ENCODE data around the gene KIF3B.
"Not testable (repeated sequence)": the region's sequence is repeated elsewhere in the genome, so short reads cannot be mapped to it uniquely, and the experiment has no call there.

KIF3B gene

DNA sequence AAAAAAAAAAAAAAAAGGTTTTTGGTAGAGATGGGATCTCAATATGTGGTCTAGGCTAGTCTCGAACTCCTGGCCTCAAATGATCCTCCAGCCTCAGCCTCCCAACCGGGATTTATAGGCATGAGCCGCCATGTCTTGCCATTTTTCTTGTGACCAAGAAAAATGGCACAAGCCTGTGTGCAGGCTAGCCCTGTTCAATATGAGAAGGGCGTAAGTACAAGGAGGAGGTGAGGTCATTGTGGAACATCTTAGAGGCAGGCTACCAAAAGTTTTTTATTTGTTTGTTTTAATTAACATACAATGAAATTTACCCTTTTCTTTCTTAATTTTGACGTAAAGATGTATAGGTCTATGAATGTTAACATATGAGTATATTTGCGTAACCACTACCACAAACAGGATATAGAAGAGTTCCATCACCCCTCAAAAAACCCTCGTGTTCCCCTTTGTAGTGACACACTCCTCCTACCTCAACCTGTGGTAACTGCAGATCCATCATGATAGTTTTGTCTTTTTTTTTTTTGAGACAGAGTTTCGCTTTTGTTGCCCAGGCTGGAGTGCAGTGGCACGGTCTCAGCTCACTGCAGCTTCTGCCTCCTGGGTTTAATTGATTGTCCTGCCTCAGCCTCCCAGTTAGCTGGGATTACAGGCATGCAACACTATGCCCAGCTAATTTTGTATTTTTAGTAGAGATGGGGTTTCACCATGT is 28.3 kb upstream of the KIF3B start:
- peak; percentile 46 for DNase-seq

DNA sequence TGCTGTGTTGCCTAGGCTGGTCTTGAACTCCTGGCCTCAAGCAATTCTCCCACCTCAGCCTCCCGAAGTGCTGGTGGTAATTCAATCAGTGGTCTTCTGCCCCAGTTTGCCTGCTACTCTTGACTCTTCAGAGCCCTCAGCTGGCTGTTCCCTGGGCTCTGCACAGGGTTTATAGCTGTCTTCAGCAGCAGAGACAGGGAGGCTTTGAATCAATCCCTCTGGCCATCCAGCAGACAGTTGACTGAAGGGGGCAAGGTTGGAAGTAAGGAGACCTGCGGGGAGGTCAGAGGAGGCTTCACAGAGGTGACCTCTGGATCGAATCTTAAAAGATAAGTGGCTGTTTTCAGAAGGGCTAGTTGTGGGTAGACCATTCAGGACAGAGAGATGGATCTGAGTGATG is 26.0 kb upstream of the KIF3B start:
- DNase-seq: peak; percentile 22

DNA sequence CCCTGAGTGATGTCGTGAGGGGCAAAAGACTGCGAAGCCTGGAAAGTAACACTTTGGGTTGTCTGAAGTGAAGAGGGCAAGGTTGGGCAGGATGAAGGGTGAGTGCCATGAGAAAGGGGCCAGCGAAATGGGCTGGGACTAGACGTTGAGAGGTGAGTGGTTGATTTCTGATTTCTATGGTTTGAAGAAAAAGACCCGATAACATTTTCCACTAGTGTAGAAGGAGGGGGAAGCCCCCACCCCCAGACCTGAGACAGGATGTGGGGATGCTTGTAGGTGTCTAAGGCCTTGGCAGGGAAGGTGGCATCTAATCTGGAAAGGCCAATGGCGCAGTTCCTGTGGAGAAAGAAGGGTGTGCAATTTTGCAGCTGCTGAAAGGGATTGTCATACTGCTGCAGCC is 25.3 kb upstream of the KIF3B start:
- DNase-seq: peak; percentile 94

DNA sequence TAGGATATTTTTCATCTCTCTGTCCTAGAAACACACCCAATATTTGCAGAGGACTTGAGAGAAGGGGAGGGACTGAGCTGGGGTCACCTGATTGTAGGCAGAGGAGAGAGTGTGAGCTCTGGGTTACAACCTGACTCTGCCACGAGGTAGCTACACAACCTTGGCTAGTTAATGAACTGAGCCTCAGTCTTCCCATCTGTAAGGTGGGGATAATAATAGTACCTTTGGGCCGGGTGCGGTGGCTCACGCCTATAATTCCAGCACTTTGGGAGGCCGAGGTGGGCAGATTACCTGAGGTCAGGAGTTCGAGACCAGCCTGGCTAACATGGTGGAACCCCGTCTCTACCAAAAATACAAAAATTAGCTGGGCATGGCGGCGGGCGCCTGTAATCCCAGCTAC is 16.5 kb upstream of the KIF3B start:
- not testable (repeated sequence) for DNase-seq

DNA sequence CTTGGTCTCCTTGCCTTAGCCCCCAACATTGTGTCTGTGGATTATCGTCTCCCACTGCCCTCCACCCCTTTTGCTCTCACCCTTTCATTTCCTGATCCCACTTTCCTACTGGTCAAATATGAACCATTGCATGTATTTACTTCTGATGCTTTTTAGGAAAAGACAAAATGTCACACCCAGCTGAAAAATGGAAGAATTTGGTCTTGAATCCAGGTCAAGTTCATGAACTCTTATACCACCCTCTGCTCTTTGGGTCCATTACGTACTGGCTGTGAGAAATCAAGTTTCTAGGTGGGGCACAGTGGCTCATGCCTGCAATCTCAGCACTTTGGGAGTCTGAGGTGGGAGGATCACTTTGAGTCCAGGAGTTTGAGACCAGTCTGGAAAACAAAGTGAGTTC is 15.8 kb upstream of the KIF3B start:
- no peak for DNase-seq

DNA sequence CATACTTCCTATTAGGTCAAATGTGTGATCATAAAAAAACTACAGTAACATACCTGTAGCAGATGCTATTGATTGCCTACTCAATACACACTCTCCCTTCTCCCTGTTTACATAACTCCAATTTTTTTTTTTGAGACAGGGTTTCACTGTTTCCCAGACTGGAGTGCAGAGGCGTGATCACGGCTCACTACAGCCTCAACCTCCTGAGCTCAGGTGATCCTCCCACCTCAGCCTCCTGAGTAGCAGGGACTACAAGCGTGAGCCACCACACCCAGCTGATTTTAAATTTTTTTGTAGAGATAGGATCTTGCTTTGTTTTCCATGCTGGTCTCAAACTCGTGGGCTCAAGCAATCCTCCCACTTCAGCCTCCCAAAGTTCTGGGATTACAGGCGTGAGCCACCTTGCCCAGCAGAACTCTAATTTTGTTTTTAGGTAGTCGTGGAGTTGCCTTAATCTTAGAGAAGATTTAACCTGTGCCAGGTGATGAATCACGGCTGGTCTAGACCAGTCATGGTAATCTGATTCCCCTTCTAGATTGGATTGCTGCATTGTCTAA is 14.0 kb upstream of the KIF3B start:
- DNase-seq: no peak

DNA sequence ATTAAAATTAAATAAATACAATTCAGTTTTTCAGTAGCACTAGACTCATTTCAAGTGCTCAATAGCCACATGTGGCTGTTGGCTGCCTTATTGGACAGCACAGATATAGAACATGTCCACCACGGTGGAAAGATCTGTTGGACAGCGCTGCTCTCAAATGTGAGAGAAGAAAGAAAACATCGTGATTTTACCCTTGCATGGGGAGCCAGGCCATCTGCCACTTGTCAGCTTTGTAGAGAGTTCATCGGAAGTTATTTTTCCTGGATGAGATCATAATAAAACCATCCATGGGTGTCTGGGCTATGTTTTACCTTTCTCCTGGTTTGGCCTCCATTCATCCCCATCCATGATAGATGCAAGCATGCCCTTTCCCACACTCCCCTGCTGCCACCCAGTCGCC is 5.8 kb upstream of the KIF3B start:
- no peak for DNase-seq

DNA sequence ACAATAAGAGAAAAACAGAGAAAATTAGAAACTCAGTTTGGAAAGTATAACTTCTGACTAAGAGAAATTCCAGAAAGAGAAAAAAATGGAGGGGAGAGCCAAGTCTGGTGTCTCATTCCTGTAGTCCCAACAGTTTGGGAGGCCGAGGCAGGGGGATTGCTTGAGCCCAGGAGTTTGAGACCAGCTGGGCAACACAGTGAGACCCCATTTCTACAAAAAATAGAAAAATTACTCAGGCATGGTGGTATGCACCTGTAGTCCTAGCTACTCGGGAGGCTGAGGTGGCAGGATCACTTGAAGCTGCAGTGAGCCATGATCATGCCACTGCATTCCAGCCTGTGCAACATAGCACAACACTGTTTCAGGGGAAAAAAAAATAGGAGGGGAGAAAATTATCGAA is 3.1 kb upstream of the KIF3B start:
- DNase-seq: no peak

DNA sequence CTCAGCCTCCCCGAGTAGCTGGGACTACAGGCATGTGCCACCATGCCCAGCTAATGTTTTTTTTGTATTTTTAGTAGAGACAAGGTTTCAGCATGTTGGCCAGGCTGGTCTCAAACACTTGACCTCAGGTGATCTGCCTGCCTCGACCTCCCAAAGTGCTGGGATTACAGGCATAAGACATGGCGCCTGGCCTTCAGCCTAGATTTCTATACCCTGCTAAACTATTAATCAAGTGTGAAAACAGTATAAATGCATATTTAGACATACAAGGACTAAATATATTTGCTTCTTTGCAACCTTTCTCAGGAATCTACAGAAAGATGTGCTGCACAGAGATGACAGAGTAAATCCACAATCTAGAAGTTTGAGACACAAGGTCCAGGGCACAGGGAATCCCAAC is 2.3 kb upstream of the KIF3B start:
- DNase-seq: not testable (repeated sequence)

DNA sequence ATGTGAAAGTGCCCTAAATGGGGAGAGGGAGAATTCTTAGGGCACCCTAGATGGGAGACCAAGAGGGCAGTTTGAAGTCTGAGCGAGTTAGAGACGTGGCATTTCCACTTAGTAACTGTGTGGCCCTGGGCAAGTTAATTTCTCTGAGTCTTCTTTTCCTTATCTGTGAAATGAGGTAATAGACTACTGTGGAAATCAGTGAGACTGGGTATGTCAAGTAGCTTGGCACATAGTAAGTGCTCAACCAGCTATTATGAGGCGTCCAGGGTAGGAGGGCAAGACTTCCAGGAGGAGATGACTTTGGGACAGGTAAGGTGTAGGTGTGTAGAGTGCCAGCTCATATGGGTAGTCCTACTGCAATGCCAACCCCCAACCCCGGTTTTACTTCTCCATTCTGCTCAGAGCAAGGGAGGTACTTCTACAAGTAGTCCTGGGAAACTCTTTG is 770 bp downstream of the KIF3B start:
- DNase-seq: peak; percentile 30

DNA sequence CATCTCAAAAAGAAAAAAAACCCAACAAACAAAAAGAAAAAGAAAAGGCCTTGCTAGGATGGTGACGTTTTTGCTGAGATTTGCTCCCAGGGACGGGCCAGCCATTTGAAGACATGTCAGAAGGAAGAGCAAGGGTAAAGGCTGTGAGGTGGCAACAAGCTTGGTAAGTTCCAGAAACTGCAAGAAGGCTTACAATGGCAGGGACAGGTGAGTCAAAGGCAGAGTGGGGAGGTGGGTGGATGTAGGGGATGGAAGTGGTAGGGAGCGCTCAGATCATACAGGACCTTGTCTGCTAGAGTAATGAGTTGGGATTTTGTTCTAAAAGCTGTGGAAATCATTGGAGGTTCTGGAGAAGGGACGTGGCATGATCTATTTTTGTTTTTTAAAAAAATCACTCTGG is 4.3 kb downstream of the KIF3B start:
- DNase-seq: peak; percentile 40

DNA sequence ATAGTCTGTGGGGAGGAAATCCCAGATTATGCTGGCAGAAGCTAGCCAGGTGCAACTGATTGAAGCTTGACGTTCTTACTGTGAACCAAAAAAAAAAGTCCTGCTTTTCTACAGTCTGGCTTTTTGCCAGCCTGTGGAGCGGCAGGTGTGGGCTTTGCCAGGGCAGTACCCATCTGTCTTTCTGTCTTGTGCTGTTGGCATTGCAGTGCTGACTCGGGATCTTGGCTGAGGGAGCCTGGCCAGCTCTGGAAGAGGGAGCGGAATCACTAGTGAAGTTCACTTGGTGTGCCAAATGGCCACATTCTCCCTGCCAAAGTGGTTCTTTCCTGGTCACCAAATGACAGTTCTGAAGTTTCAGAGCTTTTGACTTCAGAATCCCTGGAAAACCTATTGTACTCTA is 5.0 kb downstream of the KIF3B start:
- no peak for DNase-seq

DNA sequence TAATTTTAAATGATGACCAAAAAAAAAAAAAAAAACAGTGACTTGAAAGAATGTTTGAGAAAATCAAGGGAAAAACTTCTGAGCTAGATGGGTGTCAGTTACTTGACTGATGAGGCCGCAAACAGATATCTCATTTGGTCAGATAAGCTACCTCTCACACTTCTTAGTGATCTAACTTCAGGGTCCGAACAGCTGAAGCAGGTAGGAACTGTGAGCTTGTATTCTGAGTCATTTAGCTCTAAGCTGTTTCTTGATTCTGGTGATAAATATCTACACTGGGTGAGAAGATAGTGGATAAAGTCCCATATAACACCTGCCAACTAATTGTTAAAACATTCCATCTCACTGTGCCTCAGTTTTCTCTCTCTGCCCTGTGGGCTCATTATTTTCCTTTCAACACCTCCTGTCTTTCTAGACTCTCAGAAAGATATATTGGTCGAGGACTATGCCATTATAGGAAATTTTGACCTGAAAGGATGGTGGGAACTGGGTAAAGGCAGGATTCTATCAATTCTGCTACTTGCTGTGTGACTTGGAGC is 7.7 kb downstream of the KIF3B start:
- peak; percentile 34 for DNase-seq

DNA sequence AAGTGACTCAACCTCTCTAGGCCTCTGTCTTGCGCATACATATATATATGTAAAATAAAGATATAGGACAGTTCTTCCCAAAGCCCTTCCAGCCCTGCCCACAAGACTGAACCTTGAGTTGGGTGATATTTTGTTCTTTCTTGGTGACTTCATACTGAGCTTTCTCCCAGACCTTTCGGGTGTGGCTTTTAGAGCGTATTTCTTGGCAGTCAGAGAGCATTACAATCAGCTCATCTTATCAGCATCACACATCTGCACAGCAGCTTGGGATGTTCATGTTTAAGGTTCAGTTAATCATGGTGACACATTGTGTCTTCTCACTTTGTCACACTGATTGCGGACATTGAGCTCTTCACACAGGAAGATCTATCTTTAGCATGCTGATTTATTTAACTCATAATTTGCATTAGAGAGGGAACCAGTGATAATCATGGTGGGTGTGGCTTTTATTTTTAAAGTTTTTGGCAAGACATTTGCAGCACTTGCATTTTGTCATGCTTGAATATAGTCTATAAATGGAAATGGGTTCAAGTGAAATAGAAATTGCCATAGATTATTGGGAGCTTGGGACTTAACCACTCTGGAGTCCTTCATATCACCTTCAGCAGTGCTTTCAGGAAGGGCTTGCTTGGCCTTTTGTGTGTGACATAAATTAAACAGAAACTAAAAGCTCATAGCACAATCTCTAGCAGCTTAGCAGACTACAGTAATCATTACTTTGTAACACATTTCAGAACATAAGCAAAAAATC is 8.3 kb downstream of the KIF3B start:
- peak; percentile 65 for DNase-seq

DNA sequence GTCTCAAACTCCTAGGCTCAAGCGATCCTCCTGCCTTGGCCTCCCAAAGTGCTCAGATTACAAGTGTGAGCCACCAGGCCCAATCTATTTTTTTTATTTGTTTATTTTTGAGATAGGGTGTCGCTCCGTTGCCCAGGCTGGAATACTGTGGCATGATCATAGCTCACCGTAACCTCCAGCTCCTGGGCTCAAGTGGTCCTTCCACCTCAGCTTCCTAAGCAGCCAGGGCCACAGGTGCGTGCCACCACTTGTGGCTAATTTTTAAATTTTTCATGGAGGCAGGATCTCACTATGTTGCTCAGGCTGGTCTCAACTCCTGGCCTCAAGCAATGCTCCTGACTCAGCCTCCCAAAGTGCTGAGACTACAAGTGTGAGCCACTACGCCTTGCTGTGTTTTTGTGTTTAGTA is 9.8 kb downstream of the KIF3B start:
- DNase-seq: no peak

DNA sequence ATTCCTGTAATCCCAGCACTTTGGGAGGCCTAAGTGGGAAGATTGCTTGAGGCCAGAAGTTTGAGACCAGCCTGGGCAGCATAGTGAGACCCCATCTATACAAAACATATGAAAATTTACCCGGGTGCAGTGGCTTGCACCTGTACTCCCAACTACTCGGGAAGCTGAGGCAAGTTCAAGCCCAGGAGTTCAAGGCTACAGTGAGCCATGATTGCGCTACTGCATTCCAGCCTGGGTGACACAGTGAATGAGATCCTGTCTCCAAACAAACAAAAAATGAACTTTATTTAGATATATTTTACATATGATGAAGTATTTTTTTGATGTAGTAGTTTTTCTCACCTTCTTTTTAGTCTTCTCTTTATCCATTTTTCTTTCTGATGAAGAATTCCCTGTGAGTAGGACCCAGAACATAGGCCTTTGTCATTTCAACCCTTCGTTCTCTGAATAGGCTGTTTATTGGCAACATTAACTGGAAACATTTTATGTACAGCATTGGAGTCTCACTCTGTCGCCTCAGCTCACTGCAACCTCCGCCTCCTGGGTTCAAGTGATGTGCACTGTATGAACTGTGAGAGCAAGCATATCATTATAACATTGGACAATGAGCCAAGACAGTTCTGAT is 10.9 kb downstream of the KIF3B start:
- DNase-seq: no peak

DNA sequence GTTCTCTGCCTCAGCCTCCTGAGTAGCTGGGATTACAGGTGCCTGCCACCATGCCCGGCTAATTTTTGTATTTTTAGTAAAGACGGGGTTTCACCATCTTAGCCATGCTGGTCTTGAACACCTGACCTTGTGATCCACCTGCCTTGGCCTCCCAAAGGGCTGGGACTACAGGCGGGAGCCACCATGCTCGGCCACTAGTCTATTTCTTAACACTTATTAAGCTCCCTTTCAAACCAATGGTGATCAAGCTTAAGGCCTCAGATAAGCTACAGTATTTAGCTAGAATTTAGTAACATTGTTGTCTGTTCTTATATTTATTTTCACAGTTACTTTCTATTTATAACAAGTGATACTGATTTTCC is 11.8 kb downstream of the KIF3B start:
- DNase-seq: not testable (repeated sequence)

DNA sequence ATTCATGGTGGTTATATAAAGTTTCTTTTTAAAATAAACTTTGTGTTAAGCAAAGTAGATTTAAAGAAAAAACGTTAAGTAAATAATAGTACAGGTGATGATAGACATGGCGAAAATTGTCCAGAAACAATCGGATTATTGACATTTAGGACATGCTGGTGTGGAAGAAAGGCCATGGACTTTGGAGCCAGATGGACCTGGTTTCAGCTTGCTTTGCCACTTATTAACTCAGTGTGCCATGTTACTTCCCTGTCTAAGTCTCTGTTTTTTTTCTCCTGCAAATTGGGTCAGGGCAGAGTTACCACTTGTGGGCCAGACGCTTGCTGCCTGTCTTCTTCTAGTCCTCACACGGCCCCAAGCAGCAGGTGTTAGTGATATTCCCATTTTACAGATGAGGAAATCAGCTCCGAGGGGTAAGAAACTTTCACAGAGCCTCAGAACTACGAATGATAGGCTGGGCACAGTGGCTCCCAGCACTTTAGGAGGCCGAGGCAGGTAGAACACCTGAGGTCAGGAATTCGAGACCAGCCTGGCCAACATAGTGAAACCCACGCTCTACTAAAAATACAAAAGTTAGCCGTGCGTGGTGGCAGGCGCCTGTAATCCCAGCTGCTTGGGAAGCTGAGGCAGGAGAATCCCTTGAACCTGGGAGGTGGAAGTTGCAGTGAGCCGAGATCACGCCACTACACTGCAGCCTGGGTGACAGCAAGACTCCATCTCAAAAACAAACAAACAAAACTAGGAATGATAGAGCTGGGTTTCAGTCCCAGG is 12.4 kb downstream of the KIF3B start:
- DNase-seq: no peak

DNA sequence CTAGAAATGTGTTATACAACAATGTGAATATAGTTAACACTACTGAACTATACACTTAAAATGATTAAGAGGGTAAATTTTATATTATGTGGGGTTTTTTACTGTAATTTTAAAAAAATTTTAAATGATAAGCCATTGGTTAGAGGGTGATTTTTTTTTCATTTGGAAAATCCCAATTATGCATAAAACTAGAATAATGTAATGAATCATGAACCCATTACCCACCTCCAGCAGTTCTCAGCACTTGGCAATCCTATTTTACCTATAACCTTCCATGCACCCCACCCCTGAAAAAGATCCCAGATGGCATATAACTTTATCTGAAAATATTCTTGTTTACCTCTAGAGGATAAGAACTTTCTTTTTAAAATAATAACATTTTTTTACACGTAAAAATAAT is 13.7 kb downstream of the KIF3B start:
- DNase-seq: no peak

DNA sequence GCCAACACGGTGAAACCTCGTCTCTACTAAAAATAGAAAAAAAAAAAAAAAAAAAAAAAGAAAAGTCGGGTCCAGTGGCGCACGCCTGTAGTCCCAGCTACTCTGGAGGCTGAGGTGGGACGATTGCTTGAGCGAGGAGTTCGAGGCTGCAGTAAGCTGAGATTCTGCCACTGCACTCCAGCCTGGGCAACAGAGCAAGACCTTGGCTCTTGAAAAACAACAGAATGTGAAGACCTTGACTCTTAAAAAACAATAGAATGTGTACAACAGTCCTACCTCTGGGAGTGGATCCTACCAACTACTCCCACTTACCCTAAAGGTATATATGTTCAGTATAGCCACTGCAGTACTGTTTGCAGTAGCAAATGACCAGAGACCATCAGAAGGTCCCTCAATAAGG is 15.1 kb downstream of the KIF3B start:
- no peak for DNase-seq

DNA sequence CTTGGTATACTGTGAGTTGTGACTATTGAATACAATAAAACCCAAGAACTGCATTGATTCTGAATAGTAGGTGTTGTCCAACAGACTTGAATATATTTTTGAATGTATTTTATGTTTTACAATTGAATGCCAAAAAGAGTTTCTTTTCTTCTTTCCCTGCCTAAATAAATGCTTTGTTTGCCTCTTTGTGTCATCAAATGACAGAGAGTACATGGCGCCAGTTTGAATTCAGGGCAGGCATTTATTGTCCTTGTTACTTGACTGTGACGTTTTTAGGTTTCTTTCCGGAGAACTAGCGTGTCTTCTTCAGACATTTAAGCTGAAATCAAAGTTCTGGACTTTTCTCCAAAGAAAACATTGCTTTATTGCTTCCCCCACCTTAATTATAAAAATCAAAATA is 16.6 kb downstream of the KIF3B start:
- DNase-seq: no peak

DNA sequence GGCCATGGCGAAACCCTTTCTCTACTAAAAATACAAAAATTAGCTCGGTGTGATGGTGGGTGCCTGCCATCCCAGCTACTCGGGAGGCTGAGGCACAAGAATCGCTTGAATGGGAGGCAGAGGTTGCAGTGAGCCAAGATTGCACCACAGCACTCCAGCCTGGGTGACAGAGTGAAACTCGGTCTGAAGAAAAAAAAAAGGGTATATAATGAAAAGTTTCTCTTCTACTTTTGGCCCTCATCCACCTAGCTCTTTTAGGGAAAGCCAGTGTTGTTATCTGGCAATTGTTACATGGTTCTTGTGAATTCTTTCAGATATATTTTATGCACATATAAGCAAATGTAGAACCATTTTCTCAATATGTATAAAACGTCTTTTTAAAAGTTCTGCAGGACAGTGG is 19.0 kb downstream of the KIF3B start:
- DNase-seq: no peak
